GF-D8 (cell line): Measurements from ENCODE around the gene ARHGDIA.
"Not testable (repeated sequence)": the region's sequence is repeated elsewhere in the genome, so short reads cannot be mapped to it uniquely, and the experiment has no call there.

Experiments
- DNase-seq: peaks from one replicate; lab custom pipeline; 2025; lab: John Stamatoyannopoulos, UW

ARHGDIA gene

GRCh38 chr17:81870981-81871386, at the start of gene ARHGDIA:
Gene ARHGDIA (minus strand): TSS chr17:81871337. CDS start chr17:81869930, 1,407 bp downstream.
- no peak for DNase-seq

GRCh38 chr17:81918832-81919545, 47.9 kb upstream of the ARHGDIA start:
- DNase-seq = peak; percentile 58

GRCh38 chr17:81918333-81918669, 47.2 kb upstream of the ARHGDIA start:
- not testable (repeated sequence) for DNase-seq

GRCh38 chr17:81917565-81918332, 46.6 kb upstream of the ARHGDIA start, which contains the start of gene SIRT7:
Gene SIRT7 (minus strand): TSS chr17:81918176. CDS start chr17:81918131, 45 bp downstream.
- peak; percentile 62 for DNase-seq

- no peak for DNase-seq
Observed at GRCh38 chr17:81916234-81917001, 45.3 kb upstream of the ARHGDIA start.

GRCh38 chr17:81915331-81915730, 44.2 kb upstream of the ARHGDIA start:
- DNase-seq = no peak

- no peak for DNase-seq
Observed at GRCh38 chr17:81914103-81914850, 43.1 kb upstream of the ARHGDIA start.

- DNase-seq = no peak
Observed at GRCh38 chr17:81913394-81914102, 42.4 kb upstream of the ARHGDIA start.

GRCh38 chr17:81912441-81913309, 41.5 kb upstream of the ARHGDIA start:
- DNase-seq = no peak

- no peak for DNase-seq
Observed at GRCh38 chr17:81911969-81912368, 40.8 kb upstream of the ARHGDIA start.

- DNase-seq = peak; percentile 41
Observed at GRCh38 chr17:81911277-81911961, 40.3 kb upstream of the ARHGDIA start, which contains the start of gene PCYT2. Gene PCYT2 (minus strand): TSS chr17:81911399. CDS start chr17:81911355, 44 bp downstream.

- no peak for DNase-seq
Observed at GRCh38 chr17:81910840-81911276, 39.7 kb upstream of the ARHGDIA start.

- DNase-seq = no peak
Observed at GRCh38 chr17:81909966-81910839, 39.1 kb upstream of the ARHGDIA start.

- no peak for DNase-seq
Observed at GRCh38 chr17:81909231-81909630, 38.1 kb upstream of the ARHGDIA start.

GRCh38 chr17:81908793-81909192, 37.7 kb upstream of the ARHGDIA start:
- DNase-seq = no peak

- no peak for DNase-seq
Observed at GRCh38 chr17:81907219-81908145, 36.3 kb upstream of the ARHGDIA start.
